Erythroblast (primary cell): ENCODE data around the gene ISG15.

Experiments used
- GATA1 ChIP-seq: IDR thresholded peaks from 2 replicates; pipeline ENCODE4 v1.6.1; 2011; ENCODE audit warnings: low read depth, mild to moderate bottlenecking, control low read depth, low read length, moderate library complexity
- POLR2A ChIP-seq: IDR thresholded peaks from 2 replicates; pipeline ENCODE4 v1.6.1; 2011; ENCODE audit warnings: mild to moderate bottlenecking, low read length

- TF ChIP-seq POLR2A: no peak
- no peak for TF ChIP-seq GATA1
These were observed 50.1 kb downstream of the ISG15 start for GRCh38 chr1:1063261-1063944.
